Keratinocyte (primary cell): ENCODE results near the gene RNPC3. TPM values are rescaled to one million over a fixed set of nuclear protein-coding genes. Genes with fewer than 3 reads are reported as not detected.
A peak's percentile ranks its signal among the peaks of the same experiment; 100 is the strongest.

Experiments used
- DNase-seq: peaks from one replicate; pipeline ENCODE4 v3.0.0-alpha.2; 2011; ENCODE audit warnings: low read depth, missing footprints, low spot score
- FAIRE-seq: peaks from 2 replicates; lab custom pipeline; 2011; peaks lifted over from hg19 to GRCh38; lab: Jason Lieb, UNC
- H2AFZ ChIP-seq: 2 replicates; pipeline ENCODE4 v1.6.0; 2012; ENCODE audit warnings: low read length, control low read depth, inconsistent platforms; ENCODE audit not compliant: control insufficient read depth
- H3K27ac ChIP-seq: 2 replicates; pipeline ENCODE4 v1.5.1; 2011; ENCODE audit warnings: low read length; ENCODE audit not compliant: control insufficient read depth, insufficient read depth
- H3K27me3 ChIP-seq: 3 replicates; pipeline ENCODE4 v1.6.0; 2011; ENCODE audit warnings: low read length; ENCODE audit not compliant: control insufficient read depth, insufficient read depth; ENCODE audit errors: extremely low read depth
- H3K36me3 ChIP-seq, 2 experiments: 2 replicates in 1 of 2; 3 replicates in 1 of 2; pipeline ENCODE4 v1.5.1; 2011; ENCODE audit warnings: low read length in 2 of 2, mild to moderate bottlenecking in 1 of 2; ENCODE audit not compliant: control insufficient read depth in 2 of 2, insufficient read depth in 2 of 2; ENCODE audit errors: extremely low read depth in 1 of 2
- H3K4me1 ChIP-seq: 3 replicates; pipeline ENCODE4 v1.5.1; 2011; ENCODE audit warnings: low read length; ENCODE audit not compliant: control insufficient read depth, insufficient read depth; ENCODE audit errors: extremely low read depth
- H3K4me2 ChIP-seq: 3 replicates; pipeline ENCODE4 v1.6.0; 2011; ENCODE audit warnings: low read depth, low read length; ENCODE audit not compliant: control insufficient read depth, insufficient read depth; ENCODE audit errors: extremely low read depth
- H3K4me3 ChIP-seq, 3 experiments: fragments of 200-600 bp in 1 of 3; sonication (generic) in 1 of 3; 2 replicates in 2 of 3; 3 replicates in 1 of 3; pipeline ENCODE4 v1.5.1; 2011 to 2016; ENCODE audit warnings: low read length in 3 of 3, mild to moderate bottlenecking in 3 of 3, control low read depth in 2 of 3, inconsistent platforms in 1 of 3, low read depth in 1 of 3, mixed read lengths in 1 of 3, mixed run types in 1 of 3, moderate library complexity in 1 of 3; ENCODE audit not compliant: control insufficient read depth in 2 of 3, insufficient read depth in 2 of 3; ENCODE audit errors: extremely low read depth in 1 of 3
- H3K79me2 ChIP-seq: 2 replicates; pipeline ENCODE4 v1.6.0; 2012; ENCODE audit warnings: low read length; ENCODE audit not compliant: control insufficient read depth, insufficient read depth
- H3K9ac ChIP-seq: 3 replicates; pipeline ENCODE4 v1.6.0; 2011; ENCODE audit warnings: low read length; ENCODE audit not compliant: control insufficient read depth, insufficient read depth; ENCODE audit errors: extremely low read depth
- H3K9me1 ChIP-seq: 3 replicates; pipeline ENCODE4 v1.6.0; 2011; ENCODE audit warnings: low read length; ENCODE audit not compliant: control insufficient read depth, insufficient read depth; ENCODE audit errors: extremely low read depth
- H3K9me3 ChIP-seq: 2 replicates; pipeline ENCODE4 v1.5.1; 2012; ENCODE audit warnings: low read depth, low read length; ENCODE audit not compliant: control insufficient read depth
- H4K20me1 ChIP-seq: 3 replicates; pipeline ENCODE4 v1.6.0; 2011; ENCODE audit warnings: low read length; ENCODE audit not compliant: control insufficient read depth, insufficient read depth; ENCODE audit errors: extremely low read depth
- CTCF ChIP-seq, 3 experiments: IDR thresholded peaks in 1 of 3; conservative IDR thresholded peaks in 1 of 3; optimal IDR thresholded peaks in 1 of 3; 2 replicates in 2 of 3; 3 replicates in 1 of 3; pipeline versions ENCODE3 to v1.5.1; 2011; ENCODE audit warnings: low read length in 3 of 3, mild to moderate bottlenecking in 3 of 3, moderate library complexity in 2 of 3, control low read depth in 1 of 3, inconsistent platforms in 1 of 3; ENCODE audit not compliant: insufficient read depth in 2 of 3; ENCODE audit errors: extremely low read depth in 1 of 3
- EZH2 ChIP-seq: IDR thresholded peaks from one replicate; pipeline ENCODE4 v1.6.1; 2012; ENCODE audit warnings: inconsistent platforms, mild to moderate bottlenecking, low read length, moderate library complexity
- dilution Hi-C: fragments of 300-500 bp; cut with MboI; formaldehyde crosslinking; loops from one replicate; pipeline ENCODE4 v1.7.0; 2020; ENCODE audit warnings: low sequenced_read_pairs; ENCODE audit not compliant: extremely low pct_ligation_motif_present
- polyA minus RNA-seq, 3 experiments: library from RNA; depleted of rRNA, polyadenylated mRNA; stranded (reverse); fragments of >200 nt; gene quantifications; 1 replicate in 1 of 3; 2 replicates in 1 of 3; 3 replicates in 1 of 3; pipeline ENCODE4 v1.2.3, GENCODE V29; 2011
- polyA plus RNA-seq, 5 experiments: library from polyadenylated mRNA; depleted of rRNA in 3 of 5; stranded (reverse) in 3 of 5; stranded (forward) in 1 of 5; unstranded in 1 of 5; fragments of >200 nt; gene quantifications; 1 replicate in 1 of 5; 2 replicates in 3 of 5; 3 replicates in 1 of 5; pipeline versions ENCODE4 v1.2.1 to v1.2.3, GENCODE V29; 2011 to 2012; ENCODE audit warnings: missing spikeins in 2 of 5, low read depth in 1 of 5, low replicate concordance in 1 of 5

The RNPC3 gene
- polyA plus RNA-seq (10.4 to 26.6 TPM (median 19.6 TPM) in 3 replicates), polyA minus RNA-seq (2.1 to 19.3 TPM (median 14.8 TPM) in 3 replicates)
- 18.3 TPM for polyA plus RNA-seq (2011; ENCODE audit: low read depth)
- 5.5 and 9.2 TPM in 2 replicates for polyA plus RNA-seq (2011; cell fraction: cytosol; rRNA removed)
- 87.8 and 90.4 TPM in 2 replicates for polyA plus RNA-seq (2011; cell fraction: nucleus; rRNA removed)
- polyA plus RNA-seq (2012; ENCODE audit: low replicate concordance): 6.8 and 12.2 TPM in 2 replicates
- polyA minus RNA-seq (2011; cell fraction: cytosol; rRNA and poly(A)+ RNA removed): 7.1 TPM
- 15.8 and 31.6 TPM in 2 replicates for polyA minus RNA-seq (2011; cell fraction: nucleus; rRNA and poly(A)+ RNA removed)

- H3K27ac ChIP-seq: peak within 1 kb of the TSS; percentile 98
- peak within 1 kb of the TSS; percentile 87 for H3K9ac ChIP-seq
- H3K79me2 ChIP-seq: peaks cover 41% of the 10 kb centered on the region
- dilution Hi-C loops: no loop called here
- peak within 1 kb of the TSS; percentile 98 for H2AFZ ChIP-seq
- FAIRE-seq (no peak), DNase-seq (no peak)
- H4K20me1 ChIP-seq: no peaks in the 10 kb centered on the region
- peak within 1 kb of the TSS; percentile 83 for H3K4me2 ChIP-seq
- no peaks in the 10 kb centered on the region for H3K9me1 ChIP-seq
- no peaks in the 10 kb centered on the region for H3K27me3 ChIP-seq
- H3K9me3 ChIP-seq: no peaks in the 10 kb centered on the region
- peak within 1 kb of the TSS; percentile 73 to 90 (median 78) for H3K4me3 ChIP-seq
- H3K4me1 ChIP-seq: peaks cover 12% of the 10 kb centered on the region
- peaks cover 0 to 5% of the 10 kb centered on the region in 2 experiments for H3K36me3 ChIP-seq
- TF ChIP-seq CTCF (optimal IDR thresholded peaks at IDR 0.05 in 1 of 3, IDR thresholded peaks at IDR 0.05 in 1 of 3, conservative IDR thresholded peaks at IDR 0.05 in 1 of 3; ENCODE audit: extremely low read depth in 1 of 3, insufficient read depth in 2 of 3, low read length in 3 of 3): no peak
- no peak for TF ChIP-seq EZH2
Observed at GRCh38 chr1:103525607-103526507, at the start of gene RNPC3. Gene RNPC3, plus strand, starts transcription at chr1:103525699. Its CDS starts 372 bp downstream, at chr1:103526071.

- H2AFZ ChIP-seq: no peak overlapping the region
Observed at GRCh38 chr1:103477101-103477500, 48.4 kb upstream of the RNPC3 start.

More at GRCh38 chr1:103477101-103477500, 48.4 kb upstream of the RNPC3 start:
- Histone ChIP-seq H3K9ac (no peak overlapping the region), H3K36me3 (no peaks in the 10 kb centered on the region), H3K27ac (no peak overlapping the region), H3K79me2 (no peaks in the 10 kb centered on the region), H3K4me2 (no peak overlapping the region), H3K4me3 (no peak overlapping the region), H3K9me1 (no peaks in the 10 kb centered on the region), H3K4me1 (no peaks in the 10 kb centered on the region), H3K27me3 (no peaks in the 10 kb centered on the region), H4K20me1 (no peaks in the 10 kb centered on the region), H3K9me3 (no peaks in the 10 kb centered on the region)
- no peak for TF ChIP-seq EZH2
- dilution Hi-C loops: no loop called here
- no peak for DNase-seq
- no peak for FAIRE-seq
